HK-2 (cell line): ENCODE measurements around the gene XYLB.
"Not testable (repeated sequence)": the region's sequence is repeated elsewhere in the genome, so short reads cannot be mapped to it uniquely, and the experiment has no call there.

Experiments used
- DNase-seq: peaks from one replicate; pipeline ENCODE4 v3.0.0-alpha.2; 2018; ENCODE audit not compliant: unreplicated experiment

The XYLB gene

DNA sequence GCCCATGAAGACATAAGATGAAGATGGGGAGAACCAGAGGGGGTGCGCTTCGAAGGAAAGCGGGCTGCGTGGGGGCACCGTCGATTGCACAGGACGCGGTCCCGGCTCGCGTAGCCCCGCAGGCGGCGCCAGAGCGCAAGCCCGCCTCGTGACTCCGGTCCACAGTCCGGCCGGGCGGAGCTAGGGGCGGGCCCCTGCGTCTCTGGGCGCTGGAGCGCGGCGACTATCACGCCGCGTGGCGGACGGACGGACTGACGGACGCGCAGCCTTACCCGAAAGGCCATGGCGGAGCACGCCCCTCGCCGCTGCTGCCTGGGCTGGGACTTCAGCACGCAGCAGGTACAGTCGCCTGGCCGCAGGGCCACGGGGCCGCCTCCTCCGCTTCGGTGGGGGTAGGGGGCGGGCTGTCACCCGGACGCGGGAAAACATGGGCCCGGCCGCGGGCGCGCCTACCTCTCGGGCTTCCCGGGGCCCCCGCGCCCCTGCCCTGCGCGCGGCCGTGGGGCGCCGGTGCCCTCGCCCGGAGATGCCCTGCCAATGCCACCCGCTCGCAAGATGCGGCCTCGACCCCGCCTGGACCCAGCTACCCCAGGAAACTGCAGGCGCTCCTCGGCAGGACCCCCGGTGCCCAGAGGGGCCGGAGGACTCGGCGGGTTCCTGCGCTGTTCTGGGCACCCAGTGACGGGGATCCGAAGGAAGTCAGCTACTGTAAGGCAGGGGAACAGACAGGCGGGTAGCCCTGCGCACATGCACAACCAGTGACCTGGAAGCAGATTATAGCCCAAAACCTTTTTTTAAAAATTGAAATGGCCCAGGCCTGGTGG lies at the start of gene XYLB:
TSS of gene XYLB (plus strand) at position 199 of the 824 bp plus-strand sequence. CDS start at position 283, 84 bp downstream.
- peak; percentile 83 for DNase-seq

DNA sequence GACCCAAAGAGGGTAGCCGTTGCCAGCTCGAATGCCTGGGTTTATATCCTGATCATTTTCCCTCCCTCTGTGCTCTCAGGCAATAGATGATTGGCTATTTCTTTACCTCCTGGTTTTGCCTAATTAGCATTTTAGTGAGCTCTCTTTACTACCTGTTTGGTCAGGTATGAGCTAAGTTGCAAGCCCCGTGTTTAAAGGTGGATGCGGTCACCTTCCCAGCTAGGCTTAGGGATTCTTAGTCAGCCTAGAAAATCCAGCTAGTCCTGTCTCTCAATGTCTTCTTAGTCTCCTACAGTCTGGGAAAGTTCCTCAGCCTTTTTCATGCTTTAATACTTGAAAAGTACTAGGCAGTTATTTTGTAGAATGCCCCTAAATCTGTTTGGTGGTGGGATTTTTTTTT lies 49.5 kb upstream of the XYLB start:
- not testable (repeated sequence) for DNase-seq

DNA sequence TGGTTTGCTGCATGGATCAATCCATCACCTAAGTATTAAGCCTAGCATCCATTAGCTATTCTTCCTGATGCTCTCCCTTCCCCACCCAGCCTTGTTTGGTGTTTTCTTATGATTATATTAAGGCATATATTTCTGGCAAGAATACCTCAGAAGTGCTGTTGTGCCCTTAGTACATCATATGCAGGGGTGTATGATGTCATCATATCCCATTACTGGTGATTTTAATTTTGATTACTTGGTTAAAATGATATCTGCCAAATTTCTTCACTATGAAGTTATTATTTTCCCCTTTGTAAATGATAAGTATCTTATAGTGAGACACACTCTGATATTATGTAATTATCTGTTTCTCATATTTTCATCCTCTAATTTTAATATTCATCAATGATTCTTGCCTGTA lies 49.0 kb upstream of the XYLB start:
- DNase-seq = no peak

DNA sequence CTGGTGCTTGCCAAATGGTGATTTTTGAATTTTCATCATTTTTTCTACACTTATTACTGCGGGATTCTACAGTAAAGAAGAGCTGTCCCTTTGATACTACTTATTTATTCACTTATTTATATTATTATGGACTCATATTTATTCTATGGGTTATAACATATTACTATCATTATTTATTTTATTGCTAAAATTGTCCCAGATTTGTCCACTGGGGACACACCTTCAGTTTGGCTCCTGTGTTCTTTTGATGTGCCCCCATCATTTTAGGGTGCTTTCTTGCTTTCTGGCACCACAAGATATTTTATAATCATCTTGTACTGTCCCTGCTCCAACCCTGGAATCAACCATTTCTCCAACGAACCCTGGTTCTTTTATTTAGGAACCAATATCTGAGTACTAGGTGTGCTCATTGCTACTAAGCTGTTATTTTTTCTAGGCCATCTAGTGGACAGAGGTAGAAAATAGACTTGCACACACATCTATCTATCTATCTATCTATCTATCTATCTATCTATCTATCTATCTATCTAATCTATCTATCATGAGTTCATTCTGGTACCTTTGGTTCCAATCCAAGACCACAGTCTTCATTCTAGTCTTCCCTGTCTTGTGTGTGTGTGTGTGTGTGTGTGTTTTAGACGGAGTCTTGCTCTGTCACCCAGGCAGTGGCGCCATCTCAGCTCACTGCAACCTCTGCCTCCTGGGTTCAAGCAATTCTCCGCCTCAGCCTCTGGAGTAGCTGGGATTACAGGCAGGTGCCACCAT lies 48.5 kb upstream of the XYLB start:
- DNase-seq = no peak

DNA sequence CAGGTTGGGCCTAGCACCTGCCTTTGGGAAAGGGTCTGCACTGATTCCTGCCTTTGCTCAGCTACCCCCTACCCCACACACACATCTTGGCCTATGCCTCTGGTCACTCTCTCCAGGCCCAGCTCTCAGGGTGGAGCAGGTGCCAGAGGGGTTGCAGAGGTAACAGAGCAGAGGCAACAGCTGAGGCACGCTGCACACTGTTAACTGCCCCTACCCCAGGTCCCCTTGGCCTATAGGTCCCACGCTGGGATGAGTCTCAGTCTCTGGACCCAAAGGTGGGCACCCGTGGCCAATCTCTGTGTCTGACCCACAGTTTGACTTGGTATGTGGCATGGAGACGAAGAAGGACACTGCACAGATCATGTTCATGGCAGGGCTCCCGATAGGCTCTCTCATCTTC lies 39.6 kb upstream of the XYLB start:
- DNase-seq = no peak

DNA sequence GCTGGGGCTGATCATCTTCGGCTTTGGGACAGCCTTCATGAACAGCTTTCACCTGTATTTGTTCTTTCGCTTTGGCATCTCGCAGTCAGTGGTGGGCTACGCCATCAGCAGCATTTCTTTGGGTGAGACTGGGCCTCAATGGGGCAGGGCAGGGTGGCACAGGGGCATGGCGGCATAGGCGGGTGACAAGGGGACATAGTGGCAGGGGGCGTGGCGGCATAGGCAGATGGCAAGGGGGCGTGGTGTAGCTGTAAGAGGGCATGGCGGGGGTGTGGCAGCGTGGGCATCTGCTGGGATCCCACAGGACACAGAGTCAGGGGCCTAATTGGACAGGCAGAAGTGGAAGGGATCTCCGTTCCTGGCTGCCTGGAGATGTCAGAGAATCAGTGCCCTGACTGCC lies 39.0 kb upstream of the XYLB start:
- DNase-seq = no peak

DNA sequence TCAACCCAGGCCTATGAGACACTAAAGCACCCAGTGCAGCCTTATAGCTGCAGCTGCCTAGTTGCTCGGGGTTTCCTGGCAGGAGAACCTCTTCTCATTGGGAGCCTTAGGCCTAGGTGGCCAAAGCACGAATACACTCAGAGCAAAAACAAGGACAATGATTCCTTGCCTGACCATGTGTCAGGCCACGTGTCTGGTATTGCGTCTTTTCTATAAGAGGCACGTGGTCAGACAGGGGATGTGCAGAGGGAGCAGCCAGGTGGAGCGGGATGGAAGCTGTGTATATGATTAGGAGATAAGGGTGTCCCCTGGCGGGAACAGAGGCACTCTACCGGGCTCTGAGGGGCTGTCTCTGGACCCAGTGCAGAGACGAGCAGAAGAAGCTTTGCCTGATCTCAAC lies 38.1 kb upstream of the XYLB start:
- no peak for DNase-seq

DNA sequence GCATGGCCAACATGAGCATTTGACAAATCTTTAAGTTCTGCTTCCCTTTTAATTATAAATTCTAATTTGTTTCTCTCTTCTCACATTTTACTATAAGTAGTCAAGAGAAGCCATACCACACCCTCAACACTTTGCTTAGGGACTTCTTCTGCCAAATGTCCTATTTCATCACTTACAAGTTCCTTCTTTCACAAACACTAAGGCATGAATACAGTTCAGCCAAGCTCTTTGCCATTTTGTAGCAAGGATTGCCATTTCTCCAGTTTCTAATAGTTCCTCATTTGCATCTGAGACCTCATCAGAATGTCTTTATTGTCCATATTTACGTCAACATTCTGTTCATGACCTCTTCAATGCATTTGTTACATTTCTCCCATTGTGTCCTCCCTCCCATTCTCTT lies 35.1 kb upstream of the XYLB start:
- DNase-seq = no peak

DNA sequence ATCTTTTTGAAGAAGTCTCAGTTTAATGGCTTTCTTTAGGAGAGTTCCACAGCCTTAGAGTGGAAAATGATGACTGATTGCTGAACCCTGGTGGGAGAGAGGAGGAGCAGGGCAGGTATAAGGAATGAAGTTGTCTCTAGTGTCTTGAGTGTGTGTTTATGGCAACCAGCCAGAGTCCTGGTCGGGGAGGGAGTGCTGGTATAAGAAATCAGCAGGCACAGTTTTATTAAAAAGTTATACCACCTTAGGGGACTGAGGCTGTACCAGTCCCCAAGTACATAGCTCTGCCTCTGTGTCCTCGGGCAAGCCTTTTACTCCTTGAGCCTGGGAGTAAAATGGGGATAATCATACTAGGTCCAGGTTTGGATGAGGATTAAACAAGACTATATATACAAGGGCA lies 34.6 kb upstream of the XYLB start:
- no peak for DNase-seq

DNA sequence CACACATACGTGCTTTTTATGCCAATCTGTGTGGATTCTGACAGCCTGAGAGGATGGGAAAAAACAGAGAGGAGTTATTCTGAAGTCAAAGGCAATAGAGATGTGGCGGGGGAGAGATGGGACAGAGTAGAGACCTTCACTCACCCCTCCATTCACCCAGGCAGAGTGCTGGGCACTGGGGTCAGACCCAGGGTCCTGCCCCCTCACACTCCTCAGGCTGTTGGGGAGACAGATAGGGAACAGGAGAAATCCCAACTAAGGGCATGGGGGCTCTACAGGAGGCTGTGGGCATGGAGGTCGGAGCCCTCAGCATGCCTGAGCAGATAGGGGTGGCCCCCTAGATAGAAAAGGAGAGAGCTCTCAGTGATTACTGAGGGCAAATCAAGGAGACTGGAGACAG lies 34.2 kb upstream of the XYLB start:
- no peak for DNase-seq

DNA sequence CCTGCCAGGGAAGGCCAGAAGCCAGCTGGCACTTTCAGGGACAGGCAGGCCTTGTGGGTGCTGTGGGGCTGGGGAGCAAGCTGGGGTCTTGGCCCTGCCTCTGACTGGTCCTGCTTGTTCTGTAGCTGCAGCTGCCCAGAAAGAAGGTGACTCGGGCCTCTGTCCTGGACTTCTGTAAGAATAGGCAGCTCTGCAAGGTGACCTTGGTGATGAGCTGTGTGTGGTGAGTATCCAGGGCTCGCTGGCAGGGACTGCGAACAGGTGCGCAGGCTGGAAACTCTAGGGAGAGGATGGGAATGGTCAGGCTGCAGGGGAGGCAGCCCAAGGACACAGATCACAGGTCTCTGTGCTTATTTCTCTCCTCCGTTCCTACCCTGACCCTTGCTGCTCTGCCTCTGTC lies 33.3 kb upstream of the XYLB start:
- DNase-seq = no peak

DNA sequence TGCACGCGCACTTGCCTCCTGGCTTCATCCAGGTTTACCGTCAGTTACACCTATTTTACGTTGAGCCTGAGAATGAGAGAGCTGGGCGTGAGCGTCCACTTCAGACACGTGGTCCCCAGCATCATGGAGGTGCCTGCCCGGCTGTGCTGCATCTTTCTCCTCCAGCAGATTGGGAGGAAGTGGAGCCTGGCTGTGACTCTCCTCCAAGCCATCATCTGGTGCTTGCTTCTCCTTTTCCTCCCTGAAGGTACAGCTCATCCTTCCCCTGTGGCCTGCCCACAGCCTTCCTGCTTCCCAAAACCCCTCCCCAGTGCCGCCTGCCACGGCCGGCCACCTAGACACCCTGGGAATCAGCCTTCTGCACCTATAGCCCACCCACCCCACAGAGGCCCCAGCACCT lies 32.9 kb upstream of the XYLB start:
- no peak for DNase-seq

DNA sequence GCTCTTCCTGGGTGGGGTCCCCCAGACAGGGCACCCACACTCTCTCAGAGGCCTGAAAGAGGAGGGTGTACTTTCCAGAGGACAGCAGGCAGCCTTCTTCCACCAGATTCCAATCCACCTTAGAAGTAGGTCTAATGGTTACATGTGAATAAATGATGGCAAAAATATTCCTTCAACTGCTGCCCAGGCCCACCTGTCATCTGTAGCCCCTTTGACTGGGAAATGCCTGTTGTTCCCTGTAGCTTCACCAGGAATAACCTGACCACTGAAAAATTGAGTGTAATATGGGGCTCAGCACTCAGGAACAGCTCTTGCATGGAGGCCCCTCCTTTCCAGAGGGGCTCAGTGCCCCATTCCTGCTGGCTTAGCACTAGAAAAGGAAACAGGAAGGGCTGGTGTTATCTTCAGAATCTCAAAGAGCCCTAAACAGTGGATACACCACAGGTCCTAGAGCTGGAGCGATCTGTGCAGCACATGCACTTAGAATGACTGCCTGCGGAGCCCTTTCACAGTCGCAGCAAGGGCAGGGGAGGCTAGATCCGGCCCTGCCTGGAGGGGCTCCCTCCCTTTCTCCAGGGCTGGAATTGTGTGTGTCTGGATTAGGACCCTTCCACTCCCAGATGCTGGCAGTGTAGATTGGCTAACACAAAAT lies 32.3 kb upstream of the XYLB start:
- DNase-seq = no peak

DNA sequence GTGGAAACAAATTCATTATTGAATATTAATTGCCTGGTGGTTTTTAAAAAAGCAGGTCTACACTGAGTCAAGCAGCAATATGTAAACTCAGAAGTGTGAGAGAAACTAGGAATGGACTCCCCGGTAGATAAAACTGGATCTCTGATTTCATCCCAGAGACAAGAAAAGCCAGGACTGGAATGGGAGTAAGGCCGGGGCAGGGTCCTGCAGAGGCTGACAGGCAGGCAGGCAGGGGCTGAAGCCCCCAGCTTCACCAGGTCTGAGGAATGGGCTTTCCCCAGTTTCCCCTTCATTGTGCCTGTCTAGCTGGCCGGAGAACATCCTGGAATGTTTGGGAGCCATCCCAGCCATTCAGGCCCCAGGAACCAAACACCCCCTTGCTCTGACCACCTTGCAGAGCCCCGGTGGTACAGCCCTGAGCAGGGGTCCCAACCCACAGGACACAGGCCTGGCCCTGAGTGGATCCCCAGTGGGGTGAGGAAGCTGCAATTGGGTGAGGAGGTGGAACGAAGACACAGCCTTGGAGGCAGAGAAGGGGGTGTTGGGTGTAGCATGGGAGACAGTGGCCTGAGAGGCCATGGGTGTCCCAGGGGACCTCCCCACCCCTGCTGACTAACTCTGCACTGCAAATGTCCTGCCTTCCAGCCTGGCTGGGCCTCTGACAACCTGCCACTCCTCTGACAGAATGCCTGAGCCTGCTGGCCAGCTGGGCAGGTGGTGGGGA lies 31.7 kb upstream of the XYLB start:
- no peak for DNase-seq

DNA sequence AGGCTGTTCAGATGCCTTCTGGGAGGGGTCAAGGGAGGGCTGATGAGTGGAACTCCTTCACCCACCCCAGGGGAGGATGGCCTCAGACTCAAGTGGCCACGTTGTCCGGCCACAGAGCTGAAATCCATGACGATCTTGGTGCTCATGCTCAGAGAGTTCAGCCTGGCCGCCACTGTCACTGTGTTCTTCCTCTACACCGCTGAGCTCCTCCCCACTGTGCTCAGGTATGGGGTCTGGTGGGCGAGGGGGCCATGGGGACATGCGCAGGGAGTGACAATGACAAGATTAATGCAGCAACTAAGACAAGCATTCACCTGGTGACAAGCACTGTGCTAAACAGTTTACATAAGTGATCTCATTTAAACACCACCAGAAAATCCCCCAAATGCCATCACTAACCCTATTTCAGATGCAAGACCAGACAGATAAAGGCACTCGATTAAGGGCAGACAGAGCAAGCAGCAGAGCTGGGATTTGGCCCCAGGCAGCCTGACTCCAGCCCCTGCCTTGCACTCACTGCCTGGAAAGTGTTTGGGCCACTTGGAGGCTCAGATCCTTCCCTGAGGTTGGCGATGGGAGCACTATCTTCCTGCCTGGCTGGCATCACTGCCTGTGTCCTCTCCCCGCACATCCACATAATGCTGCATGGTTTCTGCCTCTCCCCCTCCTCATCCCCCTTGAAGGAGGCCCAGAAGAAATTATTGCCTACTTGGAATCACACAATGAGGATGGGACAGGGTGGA lies 30.9 kb upstream of the XYLB start:
- no peak for DNase-seq

DNA sequence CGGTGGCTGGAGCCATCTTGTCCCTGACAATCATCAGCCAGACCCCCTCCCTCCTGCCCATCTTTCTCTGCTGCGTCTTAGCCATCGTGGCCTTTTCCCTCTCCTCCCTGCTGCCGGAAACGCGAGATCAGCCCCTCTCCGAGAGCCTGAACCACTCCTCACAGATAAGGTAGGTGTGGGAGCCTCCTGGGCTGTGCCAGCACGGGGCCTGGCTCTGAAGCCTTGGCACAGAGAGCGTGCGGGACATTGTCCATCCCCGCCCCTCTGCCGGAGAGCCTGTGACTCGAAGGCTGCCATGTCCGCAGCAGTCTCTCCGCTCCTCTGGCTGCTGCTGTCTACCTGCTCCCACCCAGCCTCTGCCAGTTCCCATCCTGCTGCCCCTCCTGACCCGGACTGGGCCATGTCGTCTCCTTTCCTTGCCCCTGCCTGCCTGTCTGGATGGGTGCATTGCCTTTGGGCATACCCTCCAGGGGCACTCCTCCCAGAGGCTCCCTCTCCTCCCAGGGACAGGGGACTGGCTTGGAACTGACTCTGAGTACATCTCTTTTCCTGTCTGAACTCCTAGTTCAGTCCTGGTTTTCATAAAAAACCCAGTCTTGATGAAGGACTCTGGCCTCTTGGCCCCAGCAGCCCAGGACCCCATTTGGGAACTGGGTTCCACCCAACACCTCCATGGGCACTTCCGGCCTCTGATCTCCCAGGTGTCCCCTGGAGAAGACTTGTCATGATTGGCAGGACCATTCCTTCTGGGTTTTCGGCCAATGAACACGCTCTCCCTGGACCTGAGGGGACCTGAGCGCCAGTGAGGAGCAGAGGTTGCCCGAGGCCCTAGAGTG lies 30.0 kb upstream of the XYLB start:
- no peak for DNase-seq

DNA sequence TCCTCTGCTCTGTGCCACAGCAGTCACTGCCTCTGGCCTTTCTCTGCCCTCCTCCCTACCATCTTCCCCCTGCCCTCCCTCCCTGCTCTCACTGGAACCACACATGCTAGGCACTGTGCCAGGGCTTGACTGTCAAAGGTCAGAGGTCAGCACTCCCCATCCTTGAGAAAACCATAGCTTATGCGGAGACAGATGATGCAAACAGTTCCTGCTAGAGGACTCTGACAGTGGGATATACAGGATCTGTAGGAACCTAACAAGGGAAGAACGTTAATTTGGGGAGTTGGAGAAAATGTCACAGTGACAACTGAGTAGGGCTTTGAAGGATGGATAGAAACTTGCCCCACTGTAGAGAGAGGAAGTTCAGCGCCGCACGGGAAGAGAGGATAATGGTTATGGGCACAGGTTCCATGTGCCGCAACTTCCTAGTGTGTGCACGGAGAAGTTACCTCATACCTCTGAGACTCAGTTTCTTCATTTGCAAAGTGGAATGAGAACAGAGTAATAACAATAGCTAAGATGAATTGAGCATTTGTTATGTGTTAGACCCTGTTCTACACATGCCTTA lies 29.3 kb upstream of the XYLB start:
- no peak for DNase-seq

DNA sequence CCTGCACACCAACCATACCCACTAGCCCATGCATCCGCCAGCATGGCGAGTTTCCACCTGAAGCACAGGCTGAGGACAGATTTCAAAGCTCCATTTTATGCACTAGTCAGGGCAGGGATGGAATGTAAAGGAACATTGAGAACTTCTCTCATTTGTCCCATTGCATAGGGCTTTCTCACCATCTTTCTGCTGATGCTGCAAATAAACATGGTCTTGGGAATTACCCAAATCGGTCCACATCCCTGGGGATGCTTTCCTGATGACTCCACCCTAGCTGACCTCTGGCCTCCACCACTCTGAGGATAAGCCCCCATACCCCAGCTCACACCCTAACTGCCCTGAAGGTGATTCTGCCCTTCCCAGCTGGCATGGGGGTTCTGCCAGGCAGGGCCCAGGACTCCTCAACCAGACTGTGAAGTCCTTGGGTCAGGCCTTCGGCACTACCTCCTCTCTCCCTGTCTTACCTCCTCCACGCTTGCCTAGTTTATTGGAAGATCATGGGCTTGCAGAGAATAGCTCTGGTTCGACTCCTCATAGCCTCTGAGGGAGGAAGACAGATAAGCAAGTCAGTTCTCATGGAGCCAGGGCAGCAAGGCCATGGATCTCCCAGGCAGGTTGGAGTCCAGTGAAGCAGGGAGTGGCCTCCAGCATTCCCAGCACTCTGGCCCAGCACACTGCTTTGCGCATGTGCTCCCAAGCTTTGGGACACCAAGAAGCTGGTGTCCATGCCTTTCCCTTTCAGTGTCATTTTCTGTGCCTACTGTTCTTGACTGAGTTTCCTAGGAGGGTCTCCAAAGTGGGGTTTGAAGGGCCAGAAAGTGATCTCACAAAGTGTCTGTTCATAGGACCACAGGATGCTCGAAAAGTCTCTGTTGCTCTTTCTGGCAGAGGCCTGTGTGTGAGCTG lies 27.6 kb upstream of the XYLB start:
- no peak for DNase-seq

DNA sequence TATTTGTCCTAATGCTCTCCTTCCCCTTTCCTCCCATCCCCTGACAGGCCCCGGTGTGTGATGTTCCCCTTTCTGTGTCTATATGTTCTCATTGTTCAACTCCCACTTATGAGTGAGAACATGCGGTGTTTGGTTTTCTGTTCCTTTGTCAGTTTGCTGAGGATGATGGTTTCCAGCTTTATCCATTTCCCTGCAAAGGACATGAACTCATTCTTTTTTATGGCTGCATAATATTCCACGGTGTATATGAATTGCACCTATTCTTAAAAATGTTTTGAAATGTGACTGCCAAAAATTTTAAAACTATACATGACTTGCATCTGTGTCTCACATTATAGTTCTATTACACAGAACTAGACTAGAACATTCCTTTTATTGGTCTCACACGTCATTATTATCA lies 25.9 kb upstream of the XYLB start:
- not testable (repeated sequence) for DNase-seq
